ENCODE results near the gene TWF1.
"Not testable (repeated sequence)": the region's sequence is repeated elsewhere in the genome, so short reads cannot be mapped to it uniquely, and the experiment has no call there.

Gene TWF1

GRCh38 chr12:43805860-43806736, at the start of gene TWF1:
Gene TWF1 (minus strand): TSS chr12:43806317. CDS start chr12:43806245, 72 bp downstream.
- DNase-seq: peak; percentile 97

- no peak for DNase-seq
These were observed 46.6 kb upstream of the TWF1 start for GRCh38 chr12:43852744-43853143.

- no peak for DNase-seq
These were observed 42.7 kb upstream of the TWF1 start for GRCh38 chr12:43848786-43849185.

GRCh38 chr12:43848226-43848507, 42.0 kb upstream of the TWF1 start:
- no peak for DNase-seq

- DNase-seq: not testable (repeated sequence)
These were observed 41.5 kb upstream of the TWF1 start for GRCh38 chr12:43847425-43848225.

GRCh38 chr12:43842259-43842658, 36.1 kb upstream of the TWF1 start:
- no peak for DNase-seq

- no peak for DNase-seq
These were observed 35.1 kb upstream of the TWF1 start for GRCh38 chr12:43841253-43841652.

GRCh38 chr12:43840338-43840737, 34.2 kb upstream of the TWF1 start:
- peak; percentile 52 for DNase-seq

- peak; percentile 82 for DNase-seq
These were observed 30.4 kb upstream of the TWF1 start for GRCh38 chr12:43836475-43836989.

- DNase-seq: peak; percentile 97
These were observed 29.7 kb upstream of the TWF1 start, which contains the start of gene TMEM117 for GRCh38 chr12:43835656-43836474. Gene TMEM117 (plus strand): TSS chr12:43836081.

- peak; percentile 85 for DNase-seq
These were observed 29.1 kb upstream of the TWF1 start for GRCh38 chr12:43835264-43835655.

GRCh38 chr12:43832463-43833168, 26.5 kb upstream of the TWF1 start:
- no peak for DNase-seq

GRCh38 chr12:43827093-43827492, 21.0 kb upstream of the TWF1 start:
- DNase-seq: no peak

- DNase-seq: no peak
These were observed 20.6 kb upstream of the TWF1 start for GRCh38 chr12:43826681-43827080.

- no peak for DNase-seq
These were observed 18.2 kb upstream of the TWF1 start for GRCh38 chr12:43824207-43824775.

- no peak for DNase-seq
These were observed 10.1 kb upstream of the TWF1 start for GRCh38 chr12:43816168-43816567.

GRCh38 chr12:43815416-43815815, 9.3 kb upstream of the TWF1 start:
- no peak for DNase-seq

- peak; percentile 54 for DNase-seq
These were observed 6.8 kb upstream of the TWF1 start for GRCh38 chr12:43812926-43813325.

GRCh38 chr12:43812057-43812456, 5.9 kb upstream of the TWF1 start:
- no peak for DNase-seq

- no peak for DNase-seq
These were observed 1.3 kb upstream of the TWF1 start for GRCh38 chr12:43807386-43807785.

GRCh38 chr12:43806737-43807072, 588 bp upstream of the TWF1 start:
- peak; percentile 59 for DNase-seq

Measured in DMS53 (cell line).